Activated CD4-positive, alpha-beta T cell treated with anti-CD3 and anti-CD28 coated beads, Interleukin-2, amount 50 U/mL, for 48 hours (primary cell): ENCODE measurements around the gene MARK1.

Experiments used
- DNase-seq, 2 experiments: peaks; one replicate each; pipeline ENCODE4 v3.0.0-alpha.2; 2020

Gene MARK1

GRCh38 chr1:220527908-220528678, at the start of gene MARK1:
TSS of gene MARK1 (plus strand) at chr1:220528136. CDS start at chr1:220528823, 687 bp downstream.
- peak; percentile 7 to 16 for DNase-seq

- DNase-seq: no peak
These were observed 44.2 kb upstream of the MARK1 start for GRCh38 chr1:220483700-220484099.

DNA sequence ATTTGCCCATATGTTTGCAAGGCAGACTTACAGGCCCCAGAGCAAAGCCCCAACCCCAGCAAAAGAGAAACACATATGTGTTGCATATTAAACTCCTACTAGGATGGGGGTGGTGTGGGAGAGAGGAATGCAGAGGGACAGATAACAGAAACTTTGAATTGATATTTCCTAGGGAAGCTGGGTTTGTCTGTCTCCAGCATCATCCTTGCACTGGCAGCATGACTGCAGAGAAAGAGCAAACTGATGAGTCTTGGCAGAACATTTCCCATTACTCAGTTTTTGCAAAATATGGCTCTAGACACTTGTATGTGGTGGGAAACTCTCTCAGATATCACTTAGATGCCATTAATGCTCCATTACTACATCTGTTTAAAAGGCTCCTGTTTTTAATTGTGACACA, 43.8 kb upstream of the MARK1 start:
- no peak for DNase-seq

- DNase-seq: no peak
These were observed 42.8 kb upstream of the MARK1 start for GRCh38 chr1:220485131-220485530.

DNA sequence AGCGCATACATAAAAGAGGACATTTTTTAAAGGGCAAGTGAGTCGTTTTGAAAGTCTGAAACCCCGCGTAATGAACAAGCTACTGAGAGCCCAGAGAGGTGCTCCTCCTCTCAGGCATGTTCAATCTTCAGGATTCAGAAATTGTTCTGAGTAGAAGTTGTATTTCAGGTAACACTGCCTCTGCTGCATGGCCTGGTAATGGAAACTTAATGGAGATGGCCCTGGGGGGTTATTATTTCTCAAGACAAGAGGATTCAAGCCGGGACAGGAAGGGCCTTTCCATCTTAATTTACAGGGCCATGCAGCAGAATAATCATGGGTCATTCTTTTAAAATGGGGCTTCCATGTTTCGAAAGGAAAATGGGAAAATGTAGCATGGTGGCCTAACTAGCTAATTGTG, 42.1 kb upstream of the MARK1 start:
- no peak for DNase-seq

- peak; percentile 10 to 33 for DNase-seq
These were observed 40.6 kb upstream of the MARK1 start for GRCh38 chr1:220487297-220487820.

DNA sequence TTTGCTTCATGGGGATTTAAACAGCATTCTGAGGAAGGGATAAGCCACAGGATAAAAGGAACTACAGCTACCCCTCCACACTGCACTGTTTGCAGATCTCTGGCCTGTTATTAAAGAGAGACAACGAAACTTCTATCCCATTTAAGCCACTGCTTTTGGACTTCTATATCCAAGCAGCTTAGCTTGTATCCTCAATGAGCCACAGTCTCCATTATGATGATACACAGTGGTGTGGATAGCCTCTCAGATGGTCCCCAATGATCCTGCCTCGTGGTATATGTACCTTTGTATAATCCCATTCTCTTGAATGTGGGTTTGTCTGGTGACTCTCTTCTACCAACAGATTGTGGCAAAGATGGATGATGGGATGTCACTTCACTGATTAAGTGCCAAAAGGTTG, 36.0 kb upstream of the MARK1 start:
- no peak for DNase-seq

GRCh38 chr1:220497220-220497947, 30.6 kb upstream of the MARK1 start:
- no peak for DNase-seq

GRCh38 chr1:220498188-220498587, 29.7 kb upstream of the MARK1 start:
- no peak for DNase-seq

GRCh38 chr1:220500372-220500771, 27.6 kb upstream of the MARK1 start:
- DNase-seq: no peak

GRCh38 chr1:220504329-220504728, 23.6 kb upstream of the MARK1 start:
- DNase-seq: no peak

- DNase-seq: no peak
These were observed 20.9 kb upstream of the MARK1 start for GRCh38 chr1:220507085-220507484.

DNA sequence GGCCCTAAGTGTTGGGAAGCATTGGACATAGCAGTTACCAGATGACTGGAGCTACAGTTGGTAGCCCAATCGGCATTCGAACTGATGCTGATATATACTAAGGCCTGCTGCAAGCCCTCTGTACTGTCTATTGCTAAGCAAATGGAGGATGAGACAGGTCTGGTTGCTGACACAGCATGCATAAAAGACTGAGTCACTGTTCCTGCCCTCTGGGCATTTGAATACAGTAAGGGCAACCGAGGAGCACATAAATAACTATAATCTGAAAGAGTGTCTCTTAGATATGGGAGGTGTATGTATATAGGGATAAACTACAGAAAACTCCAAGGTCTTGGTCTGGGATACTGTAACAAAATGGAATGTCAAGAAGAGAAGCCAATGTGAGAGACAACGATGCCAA, 16.8 kb upstream of the MARK1 start:
- DNase-seq: no peak

- DNase-seq: no peak
These were observed 16.2 kb upstream of the MARK1 start for GRCh38 chr1:220511785-220512184.

GRCh38 chr1:220513834-220514233, 14.1 kb upstream of the MARK1 start:
- no peak for DNase-seq

GRCh38 chr1:220514256-220514655, 13.7 kb upstream of the MARK1 start:
- DNase-seq: no peak

- DNase-seq: no peak
These were observed 11.8 kb upstream of the MARK1 start for GRCh38 chr1:220516014-220516721.

- no peak for DNase-seq
These were observed 11.3 kb upstream of the MARK1 start for GRCh38 chr1:220516722-220517042.

- DNase-seq: no peak
These were observed 6.2 kb upstream of the MARK1 start for GRCh38 chr1:220521778-220522177.

GRCh38 chr1:220526294-220526693, 1.6 kb upstream of the MARK1 start:
- no peak for DNase-seq

DNA sequence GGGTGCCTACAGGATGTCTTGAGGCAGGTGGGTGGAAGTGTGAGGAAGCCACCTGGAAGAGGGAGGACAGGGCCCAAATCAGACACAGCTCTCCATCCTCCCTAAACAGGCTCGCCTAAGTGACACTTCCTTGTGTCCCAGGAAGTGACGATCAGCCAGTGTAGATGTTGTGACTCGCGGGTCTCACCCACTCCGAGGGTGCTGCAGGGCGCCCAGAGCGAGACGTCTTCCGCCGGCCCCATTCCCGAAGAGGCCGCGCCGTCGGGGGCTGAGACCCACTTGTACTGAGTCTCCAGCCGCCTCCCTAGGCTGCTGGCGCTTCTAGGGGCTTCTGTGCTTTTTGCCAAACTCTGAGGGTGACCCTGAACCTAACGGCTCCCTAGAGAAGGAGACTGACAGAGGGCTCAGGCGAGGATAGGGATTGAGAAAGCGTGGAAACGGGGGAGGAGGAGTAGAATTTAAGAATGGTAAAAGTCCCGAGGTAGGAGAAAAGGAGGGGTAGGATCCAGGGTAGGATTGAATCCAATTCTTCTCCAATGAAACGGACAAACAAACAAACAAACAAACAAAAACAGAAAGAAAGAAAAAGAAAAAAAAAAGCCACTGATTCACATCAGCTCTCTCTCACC, 543 bp upstream of the MARK1 start:
- peak in 1 of 2 experiments; percentile 3 for DNase-seq

DNA sequence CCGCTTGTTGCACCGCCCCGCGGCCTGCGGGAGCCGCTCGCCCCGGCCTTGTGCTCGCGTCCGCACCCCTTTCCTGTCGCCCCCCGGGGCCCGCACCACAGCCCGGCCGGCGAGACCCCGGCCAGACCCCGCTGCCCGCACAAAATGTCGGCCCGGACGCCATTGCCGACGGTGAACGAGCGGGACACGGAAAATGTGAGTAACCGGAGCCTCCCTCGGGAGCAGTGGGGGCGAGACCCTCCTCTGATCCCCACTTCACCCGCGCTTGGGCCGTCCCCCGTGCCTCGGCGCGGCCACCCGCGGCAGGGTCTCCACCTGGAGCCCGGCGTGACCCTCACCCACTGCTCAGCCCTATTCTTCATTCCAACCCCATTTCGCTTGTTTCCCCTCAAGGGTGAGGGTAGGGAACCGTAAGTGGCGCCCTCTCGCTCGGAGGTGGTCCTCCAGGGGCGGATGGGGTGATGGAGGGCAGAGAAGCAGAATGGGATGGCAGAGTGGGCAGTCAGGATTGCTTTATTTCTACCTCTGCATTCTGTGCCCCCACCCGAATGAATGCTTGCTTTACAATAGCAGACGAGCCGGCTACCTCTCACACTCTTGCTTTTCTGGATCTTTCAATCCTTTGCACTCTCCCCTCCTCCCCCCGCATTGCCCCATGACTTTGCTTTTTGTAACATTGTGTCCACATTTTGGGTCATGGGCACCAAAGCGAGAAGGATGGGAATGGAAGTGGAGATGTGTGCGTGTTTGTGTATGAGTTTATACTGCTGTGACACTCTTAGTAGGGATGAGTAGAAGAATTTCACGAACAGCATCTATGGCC, 954 bp downstream of the MARK1 start:
- DNase-seq: peak in 1 of 2 experiments; percentile 0
